Hypothalamus (tissue), 51 donors: Measurements from ENCODE around the gene DELE1.
A peak's percentile ranks its signal among the peaks of the same experiment; 100 is the strongest.

Experiments used
- DNase-seq, 51 donors: peaks; one replicate each; lab custom pipeline; 2025; lab: John Stamatoyannopoulos, UW

The DELE1 gene

GRCh38 chr5:141923448-141924313 is at the start of gene DELE1:
TSS of gene DELE1 (plus strand) at chr5:141923871. CDS start at chr5:141923942, 71 bp downstream.
- DNase-seq: peak; percentile 71 to 98 (median 92)

GRCh38 chr5:141873933-141874261 is 49.8 kb upstream of the DELE1 start:
- DNase-seq: no peak

- peak in 1 of 51 donors; percentile 15 for DNase-seq
Observed at GRCh38 chr5:141874262-141874964, 49.3 kb upstream of the DELE1 start.

- no peak for DNase-seq
Observed at GRCh38 chr5:141875022-141875740, 48.5 kb upstream of the DELE1 start.

GRCh38 chr5:141875795-141876627 is 47.7 kb upstream of the DELE1 start:
- peak in 18 of 51 donors; percentile 18 to 68 (median 40) for DNase-seq

- peak in 11 of 51 donors; percentile 12 to 43 (median 30) for DNase-seq
Observed at GRCh38 chr5:141876628-141877355, 46.9 kb upstream of the DELE1 start.

GRCh38 chr5:141877356-141878185 is 46.1 kb upstream of the DELE1 start:
- peak in 11 of 51 donors; percentile 24 to 68 (median 57) for DNase-seq

GRCh38 chr5:141878186-141878710 is 45.4 kb upstream of the DELE1 start, which contains the start of gene PCDH1:
TSS of gene PCDH1 (minus strand) at chr5:141878410. CDS start at chr5:141878262, 148 bp downstream.
- peak in 34 of 51 donors; percentile 31 to 83 (median 68) for DNase-seq

- peak in 50 of 51 donors; percentile 60 to 97 (median 88) for DNase-seq
Observed at GRCh38 chr5:141878711-141879425, 44.8 kb upstream of the DELE1 start.

GRCh38 chr5:141879426-141879759 is 44.3 kb upstream of the DELE1 start:
- no peak for DNase-seq

GRCh38 chr5:141879941-141880738 is 43.5 kb upstream of the DELE1 start:
- peak in 34 of 51 donors; percentile 20 to 82 (median 58) for DNase-seq

GRCh38 chr5:141880961-141881801 is 42.5 kb upstream of the DELE1 start:
- peak in 8 of 51 donors; percentile 24 to 68 (median 38) for DNase-seq

GRCh38 chr5:141881886-141882285 is 41.8 kb upstream of the DELE1 start:
- no peak for DNase-seq

- peak in 28 of 51 donors; percentile 17 to 72 (median 44) for DNase-seq
Observed at GRCh38 chr5:141882594-141883183, 41.0 kb upstream of the DELE1 start.

GRCh38 chr5:141883184-141883891 is 40.3 kb upstream of the DELE1 start:
- peak in 37 of 51 donors; percentile 26 to 80 (median 54) for DNase-seq
